Measurements from ENCODE around the gene PARP12. TPM values are rescaled to one million over a fixed set of nuclear protein-coding genes. Genes with fewer than 3 reads are reported as not detected.

PARP12 gene
- total and polyA plus RNA-seq, 5 donors = 9.4 to 21.6 (median 11.0) TPM

- Histone ChIP-seq H3K4me1 (ENCODE audit: control insufficient read depth, insufficient read depth, low read length) (no peaks in the 10 kb centered on the region), H3K27ac (ENCODE audit: low read length) (no peak overlapping the region), H3K4me3 (ENCODE audit: low read length) (no peak overlapping the region), H3K9me3 (ENCODE audit: control insufficient read depth, low read length) (no peaks in the 10 kb centered on the region), H3K27me3 (ENCODE audit: control insufficient read depth, insufficient read depth) (no peaks in the 10 kb centered on the region)
- DNase-seq (no peak), ATAC-seq (no peak)
- 97% methylated on average over 22 of the region's 22 CpGs for WGBS
- intact Hi-C loops (cut with DNase I) = loop anchor here in 1 of 4 donors (10.0 kb wide), 1 partner anchor 206 kb away; no protein-coding TSS in a partner anchor
Measured at GRCh38 chr7:139990571-139991268, 72.0 kb downstream of the PARP12 start.

GRCh38 chr7:139990142-139990535, 72.6 kb downstream of the PARP12 start:
- DNase-seq (no peak), ATAC-seq (no peak)
- intact Hi-C loops (cut with DNase I) = loop anchor here in 1 of 4 donors (10.0 kb wide), 1 partner anchor 205 kb away; no protein-coding TSS in a partner anchor
- Histone ChIP-seq H3K4me3 (ENCODE audit: low read length) (no peak overlapping the region), H3K27me3 (ENCODE audit: control insufficient read depth, insufficient read depth) (no peaks in the 10 kb centered on the region), H3K9me3 (ENCODE audit: control insufficient read depth, low read length) (no peaks in the 10 kb centered on the region), H3K4me1 (ENCODE audit: control insufficient read depth, insufficient read depth, low read length) (no peaks in the 10 kb centered on the region), H3K27ac (ENCODE audit: low read length) (no peak overlapping the region)
- 89% methylated on average over 10 of the region's 10 CpGs for WGBS

GRCh38 chr7:139989366-139990141, 73.2 kb downstream of the PARP12 start:
- no peaks in the 10 kb centered on the region for H3K27me3 ChIP-seq (ENCODE audit: control insufficient read depth, insufficient read depth)
- ATAC-seq = no peak
- no peaks in the 10 kb centered on the region for H3K9me3 ChIP-seq (ENCODE audit: control insufficient read depth, low read length)
- H3K4me3 ChIP-seq (ENCODE audit: low read length) = no peak overlapping the region
- WGBS = 85% methylated on average over 12 of the region's 12 CpGs
- no peak for DNase-seq
- H3K27ac ChIP-seq (ENCODE audit: low read length) = no peak overlapping the region
- no peaks in the 10 kb centered on the region for H3K4me1 ChIP-seq (ENCODE audit: control insufficient read depth, insufficient read depth, low read length)
- intact Hi-C loops (cut with DNase I) = loop anchor here in 1 of 4 donors (10.0 kb wide), 1 partner anchor 205 kb away; no protein-coding TSS in a partner anchor

- ATAC-seq (no peak), DNase-seq (no peak)
- intact Hi-C loops (cut with DNase I) = no loop called here
- Histone ChIP-seq H3K4me3 (ENCODE audit: low read length) (no peak overlapping the region), H3K4me1 (ENCODE audit: control insufficient read depth, insufficient read depth, low read length) (no peaks in the 10 kb centered on the region), H3K27ac (ENCODE audit: low read length) (no peak overlapping the region), H3K9me3 (ENCODE audit: control insufficient read depth, low read length) (no peaks in the 10 kb centered on the region), H3K27me3 (ENCODE audit: control insufficient read depth, insufficient read depth) (no peaks in the 10 kb centered on the region)
- WGBS = 82% methylated on average over 13 of the region's 13 CpGs
Measured at GRCh38 chr7:139987691-139988516, 74.8 kb downstream of the PARP12 start.

GRCh38 chr7:139985811-139986210, 76.9 kb downstream of the PARP12 start:
- no peak for ATAC-seq
- no peak overlapping the region for H3K4me3 ChIP-seq (ENCODE audit: low read length)
- no peak for DNase-seq
- 91% methylated on average over 10 of the region's 10 CpGs for WGBS
- H3K4me1 ChIP-seq (ENCODE audit: control insufficient read depth, insufficient read depth, low read length) = no peaks in the 10 kb centered on the region
- no peaks in the 10 kb centered on the region for H3K9me3 ChIP-seq (ENCODE audit: control insufficient read depth, low read length)
- H3K27me3 ChIP-seq (ENCODE audit: control insufficient read depth, insufficient read depth) = no peaks in the 10 kb centered on the region
- no peak overlapping the region for H3K27ac ChIP-seq (ENCODE audit: low read length)
- intact Hi-C loops (cut with DNase I) = no loop called here

GRCh38 chr7:139984642-139985539, 77.9 kb downstream of the PARP12 start:
- ATAC-seq = no peak
- intact Hi-C loops (cut with DNase I) = no loop called here
- H3K9me3 ChIP-seq (ENCODE audit: control insufficient read depth, low read length) = no peaks in the 10 kb centered on the region
- H3K27me3 ChIP-seq (ENCODE audit: control insufficient read depth, insufficient read depth) = no peaks in the 10 kb centered on the region
- no peaks in the 10 kb centered on the region for H3K4me1 ChIP-seq (ENCODE audit: control insufficient read depth, insufficient read depth, low read length)
- WGBS = 68% methylated on average over 8 of the region's 8 CpGs
- no peak overlapping the region for H3K4me3 ChIP-seq (ENCODE audit: low read length)
- DNase-seq = no peak
- no peak overlapping the region for H3K27ac ChIP-seq (ENCODE audit: low read length)

- no peak overlapping the region for H3K27ac ChIP-seq (ENCODE audit: low read length)
- H3K9me3 ChIP-seq (ENCODE audit: control insufficient read depth, low read length) = no peaks in the 10 kb centered on the region
- ATAC-seq (no peak), DNase-seq (no peak)
- no peaks in the 10 kb centered on the region for H3K27me3 ChIP-seq (ENCODE audit: control insufficient read depth, insufficient read depth)
- 80% methylated on average over 9 of the region's 9 CpGs for WGBS
- no peak overlapping the region for H3K4me3 ChIP-seq (ENCODE audit: low read length)
- intact Hi-C loops (cut with DNase I) = no loop called here
- no peaks in the 10 kb centered on the region for H3K4me1 ChIP-seq (ENCODE audit: control insufficient read depth, insufficient read depth, low read length)
Measured at GRCh38 chr7:139982927-139983920, 79.5 kb downstream of the PARP12 start.

- Histone ChIP-seq H3K9me3 (ENCODE audit: control insufficient read depth, low read length) (no peaks in the 10 kb centered on the region), H3K27ac (ENCODE audit: low read length) (no peak overlapping the region), H3K27me3 (ENCODE audit: control insufficient read depth, insufficient read depth) (no peaks in the 10 kb centered on the region), H3K4me1 (ENCODE audit: control insufficient read depth, insufficient read depth, low read length) (no peaks in the 10 kb centered on the region), H3K4me3 (ENCODE audit: low read length) (no peak overlapping the region)
- WGBS = 95% methylated on average over 5 of the region's 5 CpGs
- no peak for DNase-seq
- intact Hi-C loops (cut with DNase I) = no loop called here
- ATAC-seq = no peak
Measured at GRCh38 chr7:139981511-139981895, 81.2 kb downstream of the PARP12 start.

- H3K27ac ChIP-seq (ENCODE audit: low read length) = no peak overlapping the region
- H3K27me3 ChIP-seq (ENCODE audit: control insufficient read depth, insufficient read depth) = no peaks in the 10 kb centered on the region
- 77% methylated on average over 17 of the region's 17 CpGs for WGBS
- no peaks in the 10 kb centered on the region for H3K4me1 ChIP-seq (ENCODE audit: control insufficient read depth, insufficient read depth, low read length)
- no peak for DNase-seq
- ATAC-seq = no peak
- intact Hi-C loops (cut with DNase I) = no loop called here
- no peaks in the 10 kb centered on the region for H3K9me3 ChIP-seq (ENCODE audit: control insufficient read depth, low read length)
- no peak overlapping the region for H3K4me3 ChIP-seq (ENCODE audit: low read length)
Measured at GRCh38 chr7:139976838-139977656, 85.7 kb downstream of the PARP12 start.

Data from right cardiac atrium (tissue), 5 donors.